H9 (cell line): ENCODE data around the gene FBXL13. TPM values are rescaled to one million over a fixed set of nuclear protein-coding genes. Genes with fewer than 3 reads are reported as not detected.

Source experiments
- DNase-seq: peaks from one replicate; pipeline ENCODE4 v3.0.0-alpha.2; 2017
- H2AFZ ChIP-seq: one replicate; pipeline ENCODE4 v1.6.1; 2013; ENCODE audit warnings: mild to moderate bottlenecking, low read length, control low read depth, moderate library complexity
- H2AK5ac ChIP-seq: 2 replicates; pipeline ENCODE4 v1.6.1; 2013; ENCODE audit warnings: low read length, control low read depth, mixed read lengths; ENCODE audit not compliant: insufficient read length
- H2BK120ac ChIP-seq: one replicate; pipeline ENCODE4 v1.6.1; 2013; ENCODE audit warnings: low read depth, mild to moderate bottlenecking, low read length, control low read depth, inconsistent platforms; ENCODE audit not compliant: poor library complexity, severe bottlenecking
- H2BK12ac ChIP-seq: 2 replicates; pipeline ENCODE4 v1.6.1; 2013; ENCODE audit warnings: low read length, control low read depth, mixed read lengths, low read depth; ENCODE audit not compliant: insufficient read length
- H2BK15ac ChIP-seq: 2 replicates; pipeline ENCODE4 v1.6.1; 2013; ENCODE audit warnings: low read depth, low read length, control low read depth
- H2BK20ac ChIP-seq: one replicate; pipeline ENCODE4 v1.6.1; 2013; ENCODE audit warnings: low read depth, mild to moderate bottlenecking, low read length, control low read depth, inconsistent platforms; ENCODE audit not compliant: poor library complexity, severe bottlenecking
- H2BK5ac ChIP-seq: 2 replicates; pipeline ENCODE4 v1.6.1; 2013; ENCODE audit warnings: low read length, control low read depth, mixed read lengths; ENCODE audit not compliant: insufficient read length
- H3K14ac ChIP-seq: 2 replicates; pipeline ENCODE4 v1.6.1; 2013; ENCODE audit warnings: low read length, control low read depth; ENCODE audit not compliant: insufficient read depth
- H3K18ac ChIP-seq: 2 replicates; pipeline ENCODE4 v1.6.1; 2013; ENCODE audit warnings: low read depth, mild to moderate bottlenecking, mixed read lengths, low read length, control low read depth; ENCODE audit not compliant: insufficient read length
- H3K23ac ChIP-seq: 2 replicates; pipeline ENCODE4 v1.6.1; 2013; ENCODE audit warnings: low read length, control low read depth, mixed read lengths, low read depth; ENCODE audit not compliant: insufficient read length
- H3K23me2 ChIP-seq: 2 replicates; pipeline ENCODE4 v1.6.1; 2013; ENCODE audit warnings: low read depth, mild to moderate bottlenecking, mixed read lengths, low read length, control low read depth; ENCODE audit not compliant: insufficient read length, poor library complexity, severe bottlenecking
- H3K27ac ChIP-seq: 2 replicates; pipeline ENCODE4 v1.5.1; 2013; ENCODE audit warnings: low read length, control low read depth, mixed read lengths, low read depth; ENCODE audit not compliant: insufficient read length
- H3K27me3 ChIP-seq: 2 replicates; pipeline ENCODE4 v1.6.1; 2013; ENCODE audit warnings: low read length, control low read depth, inconsistent platforms; ENCODE audit not compliant: insufficient read depth
- H3K4ac ChIP-seq: 2 replicates; pipeline ENCODE4 v1.6.1; 2013; ENCODE audit warnings: low read depth, mild to moderate bottlenecking, control low read depth, inconsistent platforms, low read length, moderate library complexity
- H3K4me1 ChIP-seq: 2 replicates; pipeline ENCODE4 v1.6.1; 2013; ENCODE audit warnings: low read length, control low read depth, inconsistent platforms; ENCODE audit not compliant: insufficient read depth
- H3K4me2 ChIP-seq: 2 replicates; pipeline ENCODE4 v1.6.1; 2013; ENCODE audit warnings: low read length, control low read depth, mixed read lengths; ENCODE audit not compliant: insufficient read length, insufficient read depth
- H3K56ac ChIP-seq: 2 replicates; pipeline ENCODE4 v1.6.1; 2013; ENCODE audit warnings: low read depth, mild to moderate bottlenecking, mixed read lengths, low read length, control low read depth; ENCODE audit not compliant: insufficient read length
- H3K79me1 ChIP-seq: 2 replicates; pipeline ENCODE4 v1.6.1; 2013; ENCODE audit warnings: low read depth, mild to moderate bottlenecking, moderate library complexity, low read length, control low read depth, inconsistent platforms; ENCODE audit not compliant: insufficient read depth, poor library complexity, severe bottlenecking
- H3K79me2 ChIP-seq: 2 replicates; pipeline ENCODE4 v1.6.1; 2013; ENCODE audit warnings: low read length, control low read depth, inconsistent platforms; ENCODE audit not compliant: insufficient read depth
- H3K9ac ChIP-seq: 2 replicates; pipeline ENCODE4 v1.6.1; 2013; ENCODE audit warnings: low read length, control low read depth, mixed read lengths; ENCODE audit not compliant: insufficient read length; ENCODE audit errors: extremely low read depth
- H3K9me3 ChIP-seq: one replicate; pipeline ENCODE4 v1.6.1; 2013; ENCODE audit warnings: low read depth, low read length, inconsistent platforms; ENCODE audit not compliant: control insufficient read depth
- H3T11ph ChIP-seq: one replicate; pipeline ENCODE4 v1.6.1; 2013; ENCODE audit warnings: mild to moderate bottlenecking, low read length, control low read depth, inconsistent platforms
- H4K20me1 ChIP-seq: one replicate; pipeline ENCODE4 v1.6.1; 2013; ENCODE audit not compliant: control insufficient read depth, insufficient read length, insufficient read depth
- H4K5ac ChIP-seq: 2 replicates; pipeline ENCODE4 v1.6.1; 2013; ENCODE audit warnings: low read depth, mild to moderate bottlenecking, mixed read lengths, low read length, control low read depth; ENCODE audit not compliant: insufficient read length
- H4K8ac ChIP-seq: replicated peaks from 2 replicates; pipeline ENCODE4 v1.6.1; 2013; ENCODE audit warnings: low read length, control low read depth, mixed read lengths, low read depth; ENCODE audit not compliant: insufficient read length
- H4K91ac ChIP-seq: 2 replicates; pipeline ENCODE4 v1.6.1; 2013; ENCODE audit warnings: low read depth, mild to moderate bottlenecking, moderate library complexity, mixed read lengths, low read length, control low read depth; ENCODE audit not compliant: insufficient read length
- H3K27ac Mint-ChIP-seq, 3 experiments: 2 replicates in 2 of 3; 3 replicates in 1 of 3; pipeline ENCODE4 v1.8.0; 2020 to 2021; ENCODE audit warnings: mixed read lengths in 3 of 3, mild to moderate bottlenecking in 1 of 3, moderate library complexity in 1 of 3
- H3K27me3 Mint-ChIP-seq: 2 replicates; pipeline ENCODE4 v1.8.0; 2021; ENCODE audit warnings: low read depth, mild to moderate bottlenecking, moderate library complexity, mixed read lengths
- H3K36me3 Mint-ChIP-seq, 3 experiments: 2 replicates in 2 of 3; 3 replicates in 1 of 3; pipeline ENCODE4 v1.8.0; 2020 to 2021; ENCODE audit warnings: low read depth in 3 of 3, mixed read lengths in 3 of 3; ENCODE audit not compliant: insufficient read depth in 1 of 3
- H3K4me1 Mint-ChIP-seq, 2 experiments: 2 replicates each; pipeline ENCODE4 v1.8.0; 2020; ENCODE audit warnings: mixed read lengths in 2 of 2
- H3K4me3 Mint-ChIP-seq, 2 experiments: 2 replicates in 1 of 2; 3 replicates in 1 of 2; pipeline ENCODE4 v1.8.0; 2020 to 2021; ENCODE audit warnings: mild to moderate bottlenecking in 2 of 2, mixed read lengths in 2 of 2, moderate library complexity in 1 of 2
- H3K9me3 Mint-ChIP-seq, 2 experiments: 2 replicates in 1 of 2; 3 replicates in 1 of 2; pipeline ENCODE4 v1.8.0; 2020; ENCODE audit warnings: mild to moderate bottlenecking in 2 of 2, mixed read lengths in 2 of 2, moderate library complexity in 1 of 2
- WGBS: extraction: QIAGEN DNeasy Blood & Tissue Kit; methylation state at CpG from one replicate; pipeline ENCODE4 v1.1.7; 2013; ENCODE audit warnings: missing lambda C conversion rate, low lambda C conversion rate, mixed read lengths; ENCODE audit not compliant: insufficient read length; ENCODE audit errors: extremely low coverage; 5-methylcytosine and 5-hydroxymethylcytosine counted together
- total RNA-seq: library from RNA; stranded (reverse); gene quantifications from 2 replicates; pipeline ENCODE4 v1.2.1, GENCODE V29; 2021
- TF ChIP-seq, protein P1 (sequence below): fragments of 200-600 bp; sonication (generic); conservative IDR thresholded peaks from 3 replicates; pipeline ENCODE4 v1.8.0; 2021; ENCODE audit warnings: antibody characterized with exemption, mild to moderate bottlenecking

The FBXL13 gene
- total RNA-seq, 1 experiment from 2014 or later = 4.4 TPM

DNA sequence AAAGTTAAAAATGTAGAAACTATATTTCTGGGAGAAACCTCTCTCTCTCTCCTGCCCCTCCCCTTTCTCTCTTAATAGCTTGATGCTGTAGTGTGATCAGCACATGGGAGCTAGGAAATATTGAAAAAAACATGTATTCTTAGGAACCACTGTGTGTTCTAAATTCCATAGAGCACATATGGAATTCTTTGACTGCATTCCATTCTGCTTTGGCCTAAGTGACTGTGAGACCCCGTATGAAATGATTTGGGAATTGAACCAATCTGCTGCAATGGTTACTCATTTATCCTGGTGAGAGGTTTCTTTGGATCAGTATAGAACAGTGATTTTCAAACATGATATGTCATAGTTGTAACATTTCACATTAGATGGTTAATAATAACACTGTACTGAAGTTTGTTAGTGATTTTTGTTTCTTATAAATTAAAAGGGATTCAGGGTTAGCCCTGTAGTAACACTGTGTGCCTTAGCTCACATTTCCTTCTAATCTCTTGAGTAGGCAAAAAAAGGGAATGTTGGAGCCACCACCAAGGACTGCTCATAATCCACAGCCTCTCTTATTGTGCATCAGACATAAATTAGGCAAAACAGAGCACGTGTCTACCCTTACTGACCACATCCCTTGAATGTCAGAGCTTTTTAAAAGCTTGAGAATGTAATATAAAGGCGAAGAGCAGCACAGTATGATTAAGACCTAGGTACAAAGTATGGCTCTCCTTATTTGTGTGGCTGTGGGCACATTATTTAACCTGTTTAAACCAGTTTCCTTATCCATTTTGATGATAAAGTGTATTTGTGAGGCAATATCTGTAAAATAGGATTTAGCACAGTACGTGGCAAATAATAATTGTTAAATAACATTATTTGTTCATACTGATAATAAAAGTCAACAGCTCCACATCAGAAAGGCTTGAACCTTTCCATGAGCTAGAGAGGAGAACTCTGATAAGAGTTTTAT, 256.7 kb downstream of the FBXL13 start:
- Mint-ChIP-seq H3K36me3 (no peaks in the 10 kb centered on the region), H3K27ac (no peak overlapping the region), H3K27me3 (no peaks in the 10 kb centered on the region), H3K9me3 (no peaks in the 10 kb centered on the region), H3K4me1 (0 out of 4 replicates have a peak, but pooled peaks cover 0 to 2% of the 10 kb centered on the region in 2 experiments), H3K4me3 (no peak overlapping the region)
- H3K9ac ChIP-seq = no peak overlapping the region
- H3K23me2 ChIP-seq = no peaks in the 10 kb centered on the region
- no peak overlapping the region for H2BK15ac ChIP-seq
- H4K8ac ChIP-seq = no peak overlapping the region
- no peak overlapping the region for H3K56ac ChIP-seq
- no peaks in the 10 kb centered on the region for H4K20me1 ChIP-seq
- H3K23ac ChIP-seq = no peak overlapping the region
- no peak overlapping the region for H2BK120ac ChIP-seq
- H3K18ac ChIP-seq = no peak overlapping the region
- H3K14ac ChIP-seq = no peak overlapping the region
- no peak overlapping the region for H4K91ac ChIP-seq
- H3K9me3 ChIP-seq = no peaks in the 10 kb centered on the region
- H3K4me1 ChIP-seq = no peaks in the 10 kb centered on the region
- no peak overlapping the region for H2AFZ ChIP-seq
- no peak overlapping the region for H3K4me2 ChIP-seq
- H3K79me2 ChIP-seq = no peaks in the 10 kb centered on the region
- no peaks in the 10 kb centered on the region for H3K27me3 ChIP-seq
- no peak overlapping the region for H3T11ph ChIP-seq
- no peak overlapping the region for H2BK12ac ChIP-seq
- no peak overlapping the region for H2BK5ac ChIP-seq
- no peak overlapping the region for H2AK5ac ChIP-seq
- no peak overlapping the region for H4K5ac ChIP-seq
- no peak for DNase-seq
- no CpG with 5 or more reads among the region's 4 CpGs for WGBS
- TF ChIP-seq, protein P1, sequence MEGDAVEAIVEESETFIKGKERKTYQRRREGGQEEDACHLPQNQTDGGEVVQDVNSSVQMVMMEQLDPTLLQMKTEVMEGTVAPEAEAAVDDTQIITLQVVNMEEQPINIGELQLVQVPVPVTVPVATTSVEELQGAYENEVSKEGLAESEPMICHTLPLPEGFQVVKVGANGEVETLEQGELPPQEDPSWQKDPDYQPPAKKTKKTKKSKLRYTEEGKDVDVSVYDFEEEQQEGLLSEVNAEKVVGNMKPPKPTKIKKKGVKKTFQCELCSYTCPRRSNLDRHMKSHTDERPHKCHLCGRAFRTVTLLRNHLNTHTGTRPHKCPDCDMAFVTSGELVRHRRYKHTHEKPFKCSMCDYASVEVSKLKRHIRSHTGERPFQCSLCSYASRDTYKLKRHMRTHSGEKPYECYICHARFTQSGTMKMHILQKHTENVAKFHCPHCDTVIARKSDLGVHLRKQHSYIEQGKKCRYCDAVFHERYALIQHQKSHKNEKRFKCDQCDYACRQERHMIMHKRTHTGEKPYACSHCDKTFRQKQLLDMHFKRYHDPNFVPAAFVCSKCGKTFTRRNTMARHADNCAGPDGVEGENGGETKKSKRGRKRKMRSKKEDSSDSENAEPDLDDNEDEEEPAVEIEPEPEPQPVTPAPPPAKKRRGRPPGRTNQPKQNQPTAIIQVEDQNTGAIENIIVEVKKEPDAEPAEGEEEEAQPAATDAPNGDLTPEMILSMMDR = no peak
- H2BK20ac ChIP-seq = no peak overlapping the region
- no peak overlapping the region for H3K4ac ChIP-seq
- H3K79me1 ChIP-seq = no peaks in the 10 kb centered on the region
- no peak overlapping the region for H3K27ac ChIP-seq
